ENCODE data around the gene NDOR1. TPM values are rescaled to one million over a fixed set of nuclear protein-coding genes. Genes with fewer than 3 reads are reported as not detected.
A peak's percentile ranks its signal among the peaks of the same experiment; 100 is the strongest.
"Not testable (repeated sequence)": the region's sequence is repeated elsewhere in the genome, so short reads cannot be mapped to it uniquely, and the experiment has no call there.

NDOR1 gene
- polyA plus RNA-seq, 6 donors from 2014 or later: 4.4 to 9.3 (median 5.2) TPM

- DNase-seq: no peak
- H3K4me3 Mint-ChIP-seq: no peak overlapping the region
- H3K4me1 Mint-ChIP-seq: peaks cover 11 to 17% (median 12%) of the 10 kb centered on the region in 3 donors
- H3K27me3 Mint-ChIP-seq: peaks cover 0 to 17% (median 0%) of the 10 kb centered on the region in 3 donors
- H3K27ac Mint-ChIP-seq: no peak overlapping the region
- no peak for ATAC-seq (ENCODE audit: low read depth in 2 of 2)
- H3K9me3 Mint-ChIP-seq: no peaks in the 10 kb centered on the region
- H3K36me3 Mint-ChIP-seq: no peaks in the 10 kb centered on the region
Observed at GRCh38 chr9:137233143-137233980, 27.9 kb downstream of the NDOR1 start.

- ATAC-seq (ENCODE audit: low read depth in 2 of 2): no peak
- H3K36me3 Mint-ChIP-seq: no peaks in the 10 kb centered on the region
- H3K27me3 Mint-ChIP-seq: peaks cover 0 to 13% (median 0%) of the 10 kb centered on the region in 3 donors
- no peak overlapping the region for H3K27ac Mint-ChIP-seq
- H3K4me1 Mint-ChIP-seq: peaks cover 12 to 20% (median 16%) of the 10 kb centered on the region in 3 donors
- no peak for DNase-seq
- no peaks in the 10 kb centered on the region for H3K9me3 Mint-ChIP-seq
- peak overlapping the region in 1 of 8 donors; percentile 66 for H3K4me3 Mint-ChIP-seq
Observed at GRCh38 chr9:137234055-137234697, 28.7 kb downstream of the NDOR1 start.

- Mint-ChIP-seq H3K9me3 (no peaks in the 10 kb centered on the region), H3K27ac (peak overlapping the region in 3 of 6 donors; percentile 59 to 87 (median 60)), H3K27me3 (peaks cover 0 to 8% (median 0%) of the 10 kb centered on the region in 3 donors), H3K4me1 (peaks cover 12 to 21% (median 20%) of the 10 kb centered on the region in 3 donors), H3K36me3 (no peaks in the 10 kb centered on the region), H3K4me3 (peak overlapping the region in 6 of 8 donors; percentile 13 to 79 (median 42))
- no peak for DNase-seq
- ATAC-seq (ENCODE audit: low read depth in 2 of 2): peak in 1 of 2 donors; percentile 28
Observed at GRCh38 chr9:137234758-137235423, 29.4 kb downstream of the NDOR1 start.

GRCh38 chr9:137235424-137236237, 30.1 kb downstream of the NDOR1 start:
- H3K36me3 Mint-ChIP-seq: no peaks in the 10 kb centered on the region
- H3K27ac Mint-ChIP-seq: peak overlapping the region in 3 of 6 donors; percentile 59 to 87 (median 60)
- peaks cover 12 to 22% (median 20%) of the 10 kb centered on the region in 3 donors for H3K4me1 Mint-ChIP-seq
- DNase-seq: no peak
- H3K4me3 Mint-ChIP-seq: peak overlapping the region in 1 of 8 donors; percentile 66
- ATAC-seq (ENCODE audit: low read depth in 2 of 2): no peak
- no peaks in the 10 kb centered on the region for H3K9me3 Mint-ChIP-seq
- peaks cover 0 to 8% (median 0%) of the 10 kb centered on the region in 3 donors for H3K27me3 Mint-ChIP-seq

- Mint-ChIP-seq H3K27ac (peak overlapping the region in 3 of 6 donors; percentile 21 to 87 (median 57)), H3K36me3 (peaks cover 0 to 6% of the 10 kb centered on the region in 2 donors), H3K27me3 (peaks cover 0 to 8% (median 0%) of the 10 kb centered on the region in 3 donors), H3K9me3 (no peaks in the 10 kb centered on the region), H3K4me1 (peaks cover 12 to 25% (median 24%) of the 10 kb centered on the region in 3 donors), H3K4me3 (peak overlapping the region in 6 of 8 donors; percentile 9 to 45 (median 25))
- ATAC-seq (ENCODE audit: low read depth in 2 of 2) (peak; percentile 32 to 35), DNase-seq (peak; percentile 91)
Observed at GRCh38 chr9:137236238-137236935, 30.9 kb downstream of the NDOR1 start.

GRCh38 chr9:137236936-137237421, 31.5 kb downstream of the NDOR1 start:
- DNase-seq: no peak
- Mint-ChIP-seq H3K27ac (peak overlapping the region in 2 of 6 donors; percentile 57 to 87), H3K9me3 (no peaks in the 10 kb centered on the region), H3K36me3 (peaks cover 0 to 6% of the 10 kb centered on the region in 2 donors), H3K27me3 (peaks cover 0 to 8% (median 0%) of the 10 kb centered on the region in 3 donors), H3K4me1 (peaks cover 12 to 25% (median 24%) of the 10 kb centered on the region in 3 donors), H3K4me3 (peak overlapping the region in 4 of 8 donors; percentile 23 to 45 (median 36))
- ATAC-seq (ENCODE audit: low read depth in 2 of 2): no peak

GRCh38 chr9:137237759-137238726, 32.5 kb downstream of the NDOR1 start:
- DNase-seq: no peak
- H3K27ac Mint-ChIP-seq: peak overlapping the region in 5 of 6 donors; percentile 47 to 90 (median 64)
- peaks cover 0 to 6% of the 10 kb centered on the region in 2 donors for H3K36me3 Mint-ChIP-seq
- ATAC-seq (ENCODE audit: low read depth in 2 of 2): no peak
- H3K4me3 Mint-ChIP-seq: peak overlapping the region in 5 of 8 donors; percentile 42 to 90 (median 75)
- H3K27me3 Mint-ChIP-seq: peaks cover 0 to 8% (median 0%) of the 10 kb centered on the region in 3 donors
- peaks cover 23 to 34% (median 29%) of the 10 kb centered on the region in 3 donors for H3K4me1 Mint-ChIP-seq
- no peaks in the 10 kb centered on the region for H3K9me3 Mint-ChIP-seq

- not testable (repeated sequence) for ATAC-seq (ENCODE audit: low read depth in 2 of 2); H3K36me3 Mint-ChIP-seq; DNase-seq; H3K27me3 Mint-ChIP-seq; H3K9me3 Mint-ChIP-seq
- H3K27ac Mint-ChIP-seq: peak overlapping the region in 3 of 6 donors; percentile 44 to 93 (median 68)
- peak overlapping the region; percentile 74 to 90 (median 84) for H3K4me3 Mint-ChIP-seq
- H3K4me1 Mint-ChIP-seq: peaks cover 28 to 37% (median 36%) of the 10 kb centered on the region in 3 donors
Observed at GRCh38 chr9:137239541-137240200, 34.2 kb downstream of the NDOR1 start.

GRCh38 chr9:137240318-137240840, 34.9 kb downstream of the NDOR1 start:
- Mint-ChIP-seq H3K36me3 (peaks cover 0 to 6% of the 10 kb centered on the region in 2 donors), H3K9me3 (no peaks in the 10 kb centered on the region)
- peak; percentile 27 to 28 for ATAC-seq (ENCODE audit: low read depth in 2 of 2)

GRCh38 chr9:137240841-137241489, 35.5 kb downstream of the NDOR1 start, which contains the start of gene TUBB4B:
Gene TUBB4B, plus strand, starts transcription at chr9:137241287. Its CDS starts 74 bp downstream, at chr9:137241361.
- peaks cover 18 to 29% (median 28%) of the 10 kb centered on the region in 3 donors for H3K4me1 Mint-ChIP-seq

More at GRCh38 chr9:137240318-137240840, 34.9 kb downstream of the NDOR1 start:
- H3K27me3 Mint-ChIP-seq: no peaks in the 10 kb centered on the region
- DNase-seq: peak; percentile 79
- H3K4me1 Mint-ChIP-seq: peaks cover 21 to 30% (median 29%) of the 10 kb centered on the region in 3 donors
- peak overlapping the region in 2 of 6 donors; percentile 93 to 96 for H3K27ac Mint-ChIP-seq
- peak overlapping the region; percentile 74 to 90 (median 84) for H3K4me3 Mint-ChIP-seq

More at GRCh38 chr9:137240841-137241489, 35.5 kb downstream of the NDOR1 start, which contains the start of gene TUBB4B:
- Mint-ChIP-seq H3K36me3 (peaks cover 0 to 6% of the 10 kb centered on the region in 2 donors), H3K27me3 (no peaks in the 10 kb centered on the region), H3K9me3 (no peaks in the 10 kb centered on the region), H3K4me3 (peak within 1 kb of the TSS; percentile 88 to 96 (median 94)), H3K27ac (peak within 1 kb of the TSS; percentile 90 to 99 (median 94))
- peak; percentile 75 to 78 for ATAC-seq (ENCODE audit: low read depth in 2 of 2)
- DNase-seq: peak; percentile 98

All from naive B cell (primary cell).